GM19240 (cell line): ENCODE results near the gene PTGIS.
"Not testable (repeated sequence)": the region's sequence is repeated elsewhere in the genome, so short reads cannot be mapped to it uniquely, and the experiment has no call there.

Experiments used
- DNase-seq: peaks from one replicate; pipeline ENCODE4 v3.0.0; 2011; ENCODE audit warnings: low spot score; ENCODE audit not compliant: insufficient read length

Gene PTGIS

GRCh38 chr20:49579874-49580812 lies 12.2 kb upstream of the PTGIS start:
- no peak for DNase-seq

DNA sequence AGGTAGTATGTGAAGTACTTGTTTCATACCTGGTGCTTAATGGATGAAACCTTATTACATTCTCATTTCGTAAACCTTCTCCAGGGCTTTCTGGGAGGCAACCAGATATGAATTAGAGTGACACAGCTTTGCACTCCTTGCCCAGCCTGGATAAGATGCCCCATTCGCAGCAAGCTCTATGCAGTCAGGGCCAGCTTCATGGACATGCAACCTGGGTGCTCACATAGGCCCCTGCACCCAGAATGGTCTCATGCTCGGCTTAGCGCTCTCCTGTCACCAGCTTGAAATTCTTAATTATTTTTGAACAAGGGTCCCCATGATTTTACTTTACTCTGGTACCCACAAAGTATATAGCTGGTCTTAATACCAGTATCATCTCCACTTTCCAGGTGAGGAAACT lies 11.3 kb upstream of the PTGIS start:
- DNase-seq, result no peak

DNA sequence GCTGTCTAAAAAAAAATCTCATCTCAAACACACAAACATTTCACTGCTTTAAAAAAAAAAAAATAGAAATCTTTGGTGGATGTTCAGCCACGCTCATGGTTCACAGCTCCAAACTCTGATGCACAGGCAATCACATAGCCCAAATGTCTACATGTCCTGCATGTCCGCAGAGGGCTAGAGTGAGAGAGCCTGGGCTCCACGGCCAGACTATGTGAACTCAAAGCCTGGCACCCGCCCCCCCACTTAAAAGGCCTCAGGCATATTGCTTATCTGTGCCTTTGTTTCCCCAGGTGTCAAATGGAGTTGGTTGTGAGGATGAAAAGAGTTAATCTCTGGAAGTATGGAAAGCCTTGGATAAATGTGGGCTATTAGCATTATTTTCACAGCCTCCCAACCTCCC lies 10.5 kb upstream of the PTGIS start:
- DNase-seq, result no peak

DNA sequence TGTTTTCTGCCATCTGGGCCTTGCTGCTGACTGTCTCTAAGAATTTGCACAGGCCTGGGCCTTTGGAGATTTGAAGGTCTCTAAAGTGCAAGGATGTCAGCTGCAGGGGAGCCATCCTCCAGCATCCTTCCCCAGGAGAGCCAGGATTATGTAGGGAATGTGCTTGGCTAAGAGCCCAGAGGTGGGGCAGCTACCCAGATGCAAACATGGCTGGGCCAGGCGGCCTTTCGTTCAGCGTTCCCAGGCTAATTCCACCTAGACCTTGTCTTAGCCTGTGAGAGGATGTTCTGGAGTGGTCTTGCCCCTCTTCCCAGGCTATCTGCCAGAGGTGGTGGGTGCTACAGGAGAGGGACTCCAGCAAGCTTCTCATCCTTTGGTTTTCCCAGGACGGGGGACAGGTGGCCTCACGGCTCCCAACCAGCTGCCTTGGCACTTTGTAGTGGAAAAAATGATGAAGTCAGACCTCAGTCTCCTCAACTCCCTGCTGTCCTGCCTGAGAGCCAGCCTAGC lies 7.7 kb upstream of the PTGIS start:
- DNase-seq, result no peak

DNA sequence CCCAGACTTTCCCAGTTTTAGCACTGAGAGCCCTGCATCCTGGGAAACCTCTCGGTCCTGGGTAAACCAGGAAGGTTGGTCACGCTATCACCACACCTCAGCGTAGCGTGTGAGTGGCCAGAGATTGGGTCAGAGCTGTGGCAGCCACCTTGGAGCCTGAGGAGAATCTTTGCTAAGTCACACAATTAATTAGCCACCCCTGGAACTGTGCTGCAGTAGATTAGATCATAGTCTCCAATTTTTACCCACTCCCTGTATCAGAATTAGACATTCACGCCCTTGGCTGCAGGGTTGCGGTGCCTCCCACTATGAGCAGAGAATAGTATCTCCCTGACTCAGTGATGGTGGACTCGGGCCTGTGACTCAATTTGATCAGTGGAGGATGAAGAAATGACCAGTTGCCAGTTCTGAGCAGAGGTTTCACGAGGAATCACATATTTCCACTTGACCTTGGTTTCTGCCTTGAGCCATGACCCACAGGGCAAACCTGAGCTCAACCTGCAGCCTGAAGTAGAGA lies 6.0 kb upstream of the PTGIS start:
- no peak for DNase-seq

GRCh38 chr20:49572857-49573256 lies 4.9 kb upstream of the PTGIS start:
- no peak for DNase-seq

DNA sequence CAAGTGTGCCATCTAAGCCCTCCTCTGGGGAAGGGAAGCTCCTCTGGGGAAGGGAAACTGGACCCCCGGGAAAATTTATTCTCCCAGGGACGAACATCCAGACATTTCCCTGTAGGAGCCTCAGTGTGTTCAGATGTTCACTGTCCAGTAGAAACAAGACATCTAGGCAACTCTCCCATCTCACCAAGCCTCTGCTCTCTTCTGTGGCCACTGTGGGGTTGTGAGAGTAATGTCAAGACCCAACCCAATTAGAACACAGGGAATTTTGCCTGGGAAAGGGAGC lies 3.6 kb upstream of the PTGIS start:
- no peak for DNase-seq

DNA sequence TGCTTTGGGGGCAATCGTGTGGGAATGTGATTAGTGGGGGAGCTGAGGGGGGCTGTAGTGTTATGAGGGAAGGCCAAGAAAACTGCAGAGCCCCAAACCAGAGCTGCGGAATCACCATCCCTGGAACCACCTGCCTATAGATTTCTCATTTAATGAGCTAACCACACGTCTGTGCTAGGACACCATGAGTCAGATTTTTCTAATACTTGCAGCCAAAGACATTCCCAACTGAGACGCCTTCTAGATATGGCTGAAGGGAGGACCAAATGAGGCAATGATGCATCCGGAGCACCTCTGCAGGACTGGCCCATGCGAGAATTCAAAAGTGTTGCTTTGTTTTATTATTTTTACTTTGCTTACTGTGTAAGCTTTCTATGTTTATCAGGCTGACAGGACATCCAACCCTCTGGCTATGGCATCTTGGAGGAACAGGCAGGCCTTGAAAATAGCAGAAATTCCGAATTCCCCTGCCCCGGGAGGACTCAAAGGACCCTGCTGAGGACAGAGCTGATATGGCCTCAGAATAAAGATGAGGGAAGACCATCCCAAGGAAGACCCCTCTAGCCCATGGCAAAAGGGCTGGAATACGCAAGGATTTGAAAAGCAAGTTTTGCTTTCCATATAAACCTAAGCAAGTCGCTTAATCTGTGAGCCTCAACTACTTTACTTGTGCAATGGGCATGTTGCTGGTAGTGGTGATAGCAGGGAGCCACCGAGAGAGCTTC lies 3.1 kb upstream of the PTGIS start:
- DNase-seq, result no peak

DNA sequence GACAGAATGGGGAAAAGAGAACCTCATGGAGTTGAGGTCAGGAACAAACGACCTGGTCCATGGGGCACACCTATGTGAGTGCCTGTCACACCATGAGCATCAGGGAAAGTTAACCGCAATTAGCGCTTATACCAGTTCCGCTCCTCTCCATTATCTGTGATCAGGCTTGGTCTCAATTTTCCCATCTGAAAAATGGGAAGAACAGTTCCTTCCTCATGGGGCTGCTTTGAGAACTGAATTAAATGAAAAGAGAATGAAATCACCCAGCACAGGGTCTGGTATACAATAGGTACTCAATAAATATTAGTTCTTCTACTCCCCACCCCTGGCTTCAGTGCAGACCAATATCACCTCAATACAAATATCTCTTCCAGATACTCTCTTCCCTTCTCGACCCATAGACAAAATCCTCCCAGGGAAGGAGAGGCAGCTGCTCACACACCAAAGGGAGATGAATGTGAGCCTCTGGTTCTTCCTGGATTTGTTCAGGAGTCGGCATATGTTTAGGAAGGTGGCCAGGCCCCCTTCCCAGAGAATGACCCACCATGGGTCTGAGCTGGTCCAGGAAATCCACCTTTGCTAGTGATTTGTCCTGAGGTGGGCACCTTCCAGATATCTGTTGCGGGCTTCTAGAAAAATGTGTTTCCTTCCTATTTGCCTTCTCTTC lies 2.4 kb upstream of the PTGIS start:
- DNase-seq, result no peak

GRCh38 chr20:49569411-49570115 lies 1.6 kb upstream of the PTGIS start:
- no peak for DNase-seq

DNA sequence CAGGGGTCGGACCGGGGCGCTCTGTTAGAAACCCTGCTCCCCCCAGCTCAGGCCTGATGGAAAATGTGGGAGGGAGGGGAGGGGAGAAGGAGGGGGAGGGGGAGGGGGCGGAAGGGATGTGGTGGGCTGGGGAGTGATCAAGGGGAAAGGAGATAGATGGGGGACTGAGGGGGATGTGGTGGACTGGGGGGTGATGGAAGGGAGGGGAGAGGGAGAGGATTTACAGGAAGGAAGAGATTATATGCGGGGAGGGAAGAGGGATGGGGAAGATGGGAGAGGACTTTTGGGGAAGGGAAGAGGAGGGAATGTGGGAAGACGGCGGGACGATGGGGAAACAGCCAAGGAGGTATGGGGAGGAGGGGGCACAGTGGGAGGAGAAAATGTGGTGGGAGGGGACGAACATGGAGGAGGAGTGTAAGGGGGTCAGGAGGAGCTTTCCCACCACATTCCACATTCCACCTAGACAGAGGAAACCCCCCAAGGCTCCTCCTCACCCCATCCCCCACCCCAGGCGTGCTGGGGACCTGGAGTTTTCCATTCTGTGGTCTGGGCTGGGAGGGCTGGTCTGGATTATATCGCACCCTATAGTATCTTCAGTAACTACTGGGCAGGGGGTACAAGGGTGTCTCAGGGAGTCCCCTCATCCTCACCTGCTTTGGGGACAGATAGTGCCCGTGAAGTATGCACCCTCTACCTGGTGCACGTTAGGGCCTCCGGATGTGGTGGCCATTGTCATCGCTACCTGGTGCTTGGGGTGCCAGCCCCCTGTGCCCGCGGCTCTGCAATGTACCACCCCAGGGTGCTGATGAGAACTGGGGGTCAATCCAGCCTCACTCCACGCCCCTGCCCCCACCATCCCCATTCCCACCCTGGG lies 578 bp upstream of the PTGIS start:
- DNase-seq, result no peak

GRCh38 chr20:49566401-49567364 lies 1.3 kb downstream of the PTGIS start:
- DNase-seq, result no peak

GRCh38 chr20:49564991-49565390 lies 2.9 kb downstream of the PTGIS start:
- DNase-seq, result not testable (repeated sequence)

- no peak for DNase-seq
These were observed 4.6 kb downstream of the PTGIS start for GRCh38 chr20:49563015-49563980.

DNA sequence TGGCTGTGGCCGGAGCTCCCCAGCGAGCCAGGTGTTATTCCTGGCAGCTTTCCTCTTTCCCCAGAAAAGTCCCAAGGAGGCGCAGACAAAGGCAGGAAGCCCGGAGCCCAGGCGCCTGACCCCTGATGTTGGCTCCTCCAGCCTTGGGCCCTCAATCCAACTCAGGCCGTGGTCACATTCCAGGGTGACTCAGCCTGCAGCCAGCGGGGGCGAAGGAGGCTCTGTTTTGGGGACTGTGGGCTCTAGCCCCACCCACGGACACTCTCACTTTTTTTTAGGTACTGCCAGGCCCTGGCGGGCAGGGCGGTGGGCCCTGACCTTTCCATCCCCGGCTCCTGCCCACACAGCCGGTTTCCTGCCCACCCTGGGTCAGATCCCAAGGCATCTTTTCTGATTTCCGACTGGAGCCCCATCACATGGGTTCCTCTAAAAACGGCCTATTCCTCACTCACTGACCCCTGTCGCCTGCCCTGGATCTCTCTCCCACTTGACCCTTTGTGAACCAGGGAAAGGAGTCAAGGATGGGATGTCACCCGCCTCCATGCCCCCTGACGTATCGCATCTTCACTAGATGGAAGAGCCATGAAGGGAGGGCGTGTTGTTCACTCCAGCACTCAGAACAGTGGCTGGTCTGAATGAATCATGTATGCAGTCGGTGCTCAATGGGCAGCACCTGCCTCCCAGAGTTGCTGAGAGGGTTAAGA lies 5.5 kb downstream of the PTGIS start:
- no peak for DNase-seq

GRCh38 chr20:49561806-49562205 lies 6.1 kb downstream of the PTGIS start:
- DNase-seq, result no peak

DNA sequence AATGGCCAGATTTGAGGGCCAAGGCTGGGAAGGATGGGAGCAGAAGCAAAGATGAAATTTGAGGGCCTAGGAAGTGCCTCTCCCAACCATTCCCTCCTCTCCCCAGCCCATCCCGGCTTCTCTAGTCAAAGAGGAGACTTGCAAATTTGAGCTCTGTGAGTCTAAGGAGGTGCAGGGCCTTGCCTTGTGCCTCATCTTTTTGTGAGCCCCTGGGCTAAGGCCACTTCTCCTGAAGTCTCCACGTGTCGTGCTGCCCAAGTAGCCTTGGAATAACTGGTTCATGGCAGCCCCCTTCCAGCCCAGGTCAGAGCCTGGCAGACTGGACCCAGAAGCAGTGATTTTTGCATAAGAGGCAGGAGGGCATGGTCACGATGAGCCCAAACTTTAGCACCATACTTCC lies 6.7 kb downstream of the PTGIS start:
- no peak for DNase-seq
